ENCODE results near the gene MAGED4.

GRCh38 chrX:52166840-52167239 is 17.8 kb upstream of the MAGED4 start:
- TF ChIP-seq, protein P1, sequence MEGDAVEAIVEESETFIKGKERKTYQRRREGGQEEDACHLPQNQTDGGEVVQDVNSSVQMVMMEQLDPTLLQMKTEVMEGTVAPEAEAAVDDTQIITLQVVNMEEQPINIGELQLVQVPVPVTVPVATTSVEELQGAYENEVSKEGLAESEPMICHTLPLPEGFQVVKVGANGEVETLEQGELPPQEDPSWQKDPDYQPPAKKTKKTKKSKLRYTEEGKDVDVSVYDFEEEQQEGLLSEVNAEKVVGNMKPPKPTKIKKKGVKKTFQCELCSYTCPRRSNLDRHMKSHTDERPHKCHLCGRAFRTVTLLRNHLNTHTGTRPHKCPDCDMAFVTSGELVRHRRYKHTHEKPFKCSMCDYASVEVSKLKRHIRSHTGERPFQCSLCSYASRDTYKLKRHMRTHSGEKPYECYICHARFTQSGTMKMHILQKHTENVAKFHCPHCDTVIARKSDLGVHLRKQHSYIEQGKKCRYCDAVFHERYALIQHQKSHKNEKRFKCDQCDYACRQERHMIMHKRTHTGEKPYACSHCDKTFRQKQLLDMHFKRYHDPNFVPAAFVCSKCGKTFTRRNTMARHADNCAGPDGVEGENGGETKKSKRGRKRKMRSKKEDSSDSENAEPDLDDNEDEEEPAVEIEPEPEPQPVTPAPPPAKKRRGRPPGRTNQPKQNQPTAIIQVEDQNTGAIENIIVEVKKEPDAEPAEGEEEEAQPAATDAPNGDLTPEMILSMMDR (IDR thresholded peaks at IDR 0.05; ENCODE audit: low read depth, low read length), result no peak
- TF ChIP-seq, protein P2, sequence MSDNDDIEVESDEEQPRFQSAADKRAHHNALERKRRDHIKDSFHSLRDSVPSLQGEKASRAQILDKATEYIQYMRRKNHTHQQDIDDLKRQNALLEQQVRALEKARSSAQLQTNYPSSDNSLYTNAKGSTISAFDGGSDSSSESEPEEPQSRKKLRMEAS (IDR thresholded peaks at IDR 0.05; ENCODE audit: low read depth, low read length), result no peak
- TF ChIP-seq POLR2A (IDR thresholded peaks at IDR 0.05; ENCODE audit: extremely low read depth, insufficient read length), result no peak
- no peak for TF ChIP-seq MYC (IDR thresholded peaks at IDR 0.05; ENCODE audit: low read depth, low read length)

All from NB4 (cell line).